ENCODE measurements around the gene MGST2.

DNA sequence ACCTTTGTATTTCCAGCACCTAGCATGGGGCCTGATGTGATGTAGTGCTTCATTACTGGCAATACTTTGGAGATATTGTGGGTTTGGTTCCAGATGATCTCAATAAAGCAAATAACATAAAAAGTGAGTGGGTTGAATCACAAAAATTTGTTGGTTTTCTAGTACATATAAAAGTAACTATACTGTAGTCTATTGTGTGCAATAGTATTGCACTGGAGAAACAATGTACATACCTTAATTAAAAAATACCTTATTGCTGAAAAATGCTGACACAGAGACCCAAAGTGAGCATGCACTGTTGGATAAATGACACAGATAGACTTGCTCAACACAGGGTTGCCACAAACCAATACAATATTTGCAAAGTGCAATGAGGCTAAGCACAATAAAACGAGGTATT, 17.7 kb upstream of the MGST2 start:
- TF ChIP-seq, protein P1, sequence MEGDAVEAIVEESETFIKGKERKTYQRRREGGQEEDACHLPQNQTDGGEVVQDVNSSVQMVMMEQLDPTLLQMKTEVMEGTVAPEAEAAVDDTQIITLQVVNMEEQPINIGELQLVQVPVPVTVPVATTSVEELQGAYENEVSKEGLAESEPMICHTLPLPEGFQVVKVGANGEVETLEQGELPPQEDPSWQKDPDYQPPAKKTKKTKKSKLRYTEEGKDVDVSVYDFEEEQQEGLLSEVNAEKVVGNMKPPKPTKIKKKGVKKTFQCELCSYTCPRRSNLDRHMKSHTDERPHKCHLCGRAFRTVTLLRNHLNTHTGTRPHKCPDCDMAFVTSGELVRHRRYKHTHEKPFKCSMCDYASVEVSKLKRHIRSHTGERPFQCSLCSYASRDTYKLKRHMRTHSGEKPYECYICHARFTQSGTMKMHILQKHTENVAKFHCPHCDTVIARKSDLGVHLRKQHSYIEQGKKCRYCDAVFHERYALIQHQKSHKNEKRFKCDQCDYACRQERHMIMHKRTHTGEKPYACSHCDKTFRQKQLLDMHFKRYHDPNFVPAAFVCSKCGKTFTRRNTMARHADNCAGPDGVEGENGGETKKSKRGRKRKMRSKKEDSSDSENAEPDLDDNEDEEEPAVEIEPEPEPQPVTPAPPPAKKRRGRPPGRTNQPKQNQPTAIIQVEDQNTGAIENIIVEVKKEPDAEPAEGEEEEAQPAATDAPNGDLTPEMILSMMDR (IDR thresholded peaks at IDR 0.05; ENCODE audit: insufficient read depth, low read length, poor library complexity, severe bottlenecking): no peak
- no peak for TF ChIP-seq EZH2phosphoT487 (conservative IDR thresholded peaks at IDR 0.05; ENCODE audit: low read length)

Measured in SU-DHL-6 (cell line).